ENCODE measurements around the gene HNRNPK.
"Not testable (repeated sequence)": the region's sequence is repeated elsewhere in the genome, so short reads cannot be mapped to it uniquely, and the experiment has no call there.

Gene HNRNPK

DNA sequence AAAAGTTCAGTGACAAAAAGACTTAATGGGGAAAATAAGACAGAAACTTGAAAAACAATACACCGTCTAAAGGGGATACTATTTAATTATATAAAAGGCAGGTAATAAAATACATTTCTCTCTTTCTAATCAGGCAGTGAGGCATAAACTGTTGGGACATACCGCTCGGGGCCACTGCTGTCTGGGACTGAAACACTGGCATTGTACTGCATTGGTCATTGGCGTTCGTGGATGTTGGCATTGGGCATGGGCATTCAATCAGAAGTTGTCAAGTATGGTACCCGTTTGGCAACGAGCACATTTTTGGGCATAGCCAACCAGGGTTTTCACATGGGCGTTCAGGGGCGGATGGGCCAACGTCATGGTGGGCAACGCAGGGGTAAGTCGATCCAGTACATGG is 4.7 kb downstream of the HNRNPK start:
- no peak for DNase-seq

DNA sequence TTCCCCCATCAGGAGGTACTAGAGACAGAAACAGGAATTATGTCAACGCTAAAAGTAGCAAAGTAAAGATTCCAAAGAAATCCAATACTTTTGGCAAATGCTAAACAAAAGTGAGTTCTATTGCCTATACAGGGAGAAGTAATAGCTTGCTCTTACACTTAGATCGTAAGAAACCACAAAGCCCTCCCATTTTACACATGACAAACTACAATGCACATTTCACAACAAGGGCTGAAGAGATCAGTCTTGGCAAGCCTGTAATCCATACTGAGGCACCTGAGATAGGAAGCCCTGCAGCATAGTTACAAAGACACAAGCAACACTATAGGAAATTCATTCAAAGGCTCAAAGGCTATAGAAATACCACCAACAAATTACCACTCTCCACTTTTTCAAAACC is 7.7 kb downstream of the HNRNPK start:
- DNase-seq = no peak

DNA sequence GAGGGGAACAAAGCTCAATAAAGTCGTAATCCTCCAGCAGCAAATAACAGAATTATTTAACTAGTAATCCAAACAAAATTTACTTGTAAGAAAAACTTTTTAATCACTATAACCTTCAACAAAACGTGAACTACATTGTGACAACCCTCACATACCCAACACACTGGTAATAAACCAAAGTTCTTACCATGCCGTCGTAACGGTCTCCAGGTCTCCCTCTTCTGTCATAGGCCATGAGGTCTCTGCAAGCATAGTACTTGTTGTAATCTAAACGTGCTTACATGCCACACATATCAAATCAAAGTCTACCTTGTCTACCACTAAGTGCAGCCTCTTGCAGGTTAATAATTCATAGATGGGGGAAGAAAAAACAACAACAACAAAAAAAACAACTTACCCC is 8.5 kb downstream of the HNRNPK start:
- no peak for DNase-seq

DNA sequence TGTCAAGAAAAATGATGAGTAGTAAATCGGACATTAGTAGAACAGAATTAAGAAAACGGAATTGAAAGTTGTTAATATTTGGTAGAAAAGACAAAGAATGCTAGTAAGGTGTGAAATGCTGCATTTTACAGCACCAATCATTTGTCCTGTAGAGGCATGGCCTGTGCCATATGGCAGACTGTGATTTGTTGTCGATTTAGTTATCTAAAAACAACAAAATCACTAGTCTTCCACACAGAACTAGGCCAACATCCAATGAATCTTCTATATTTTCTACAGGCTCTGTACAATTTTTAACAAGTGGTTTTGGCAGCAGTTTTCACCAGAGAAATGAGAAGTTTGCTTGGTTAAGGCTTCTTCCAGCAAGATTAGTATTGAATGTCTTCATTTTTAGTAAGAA is 10.4 kb downstream of the HNRNPK start:
- DNase-seq = no peak

DNA sequence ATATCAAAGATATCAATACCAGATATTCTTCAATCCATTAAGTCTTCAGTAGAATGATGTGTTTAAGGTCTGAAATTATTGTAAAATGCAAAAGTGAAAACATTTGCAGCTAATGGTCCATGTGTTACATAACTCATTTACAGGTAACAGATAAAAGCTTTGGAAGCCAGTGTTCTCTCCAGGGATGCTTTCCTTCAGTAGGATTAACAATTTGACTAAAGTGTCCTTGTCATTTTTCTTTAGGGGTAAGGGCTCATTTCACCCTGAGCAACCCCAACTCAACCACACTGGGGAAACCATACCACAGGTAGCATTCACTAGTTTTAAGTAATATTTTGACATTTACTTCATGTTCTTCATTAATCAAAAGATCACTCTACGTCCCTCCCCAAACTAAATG is 12.9 kb downstream of the HNRNPK start:
- DNase-seq = no peak

DNA sequence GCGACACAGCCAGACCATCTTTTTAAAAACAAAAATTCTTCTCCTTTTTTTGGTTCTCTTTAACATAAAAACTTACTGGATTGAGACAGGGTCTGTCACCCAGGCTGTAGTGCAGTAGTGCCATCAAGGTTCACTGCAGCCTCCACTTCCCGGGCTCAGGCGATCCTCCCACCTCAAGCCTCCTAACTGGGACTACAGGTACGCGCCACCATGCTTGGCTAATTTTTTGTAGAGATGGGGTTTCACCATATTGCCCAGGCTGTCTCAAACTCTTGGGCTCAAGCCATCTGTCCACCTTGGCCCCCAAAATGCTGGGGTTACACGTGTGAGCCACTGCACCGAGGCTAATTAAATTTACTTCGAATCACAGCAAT is 13.8 kb downstream of the HNRNPK start:
- no peak for DNase-seq

DNA sequence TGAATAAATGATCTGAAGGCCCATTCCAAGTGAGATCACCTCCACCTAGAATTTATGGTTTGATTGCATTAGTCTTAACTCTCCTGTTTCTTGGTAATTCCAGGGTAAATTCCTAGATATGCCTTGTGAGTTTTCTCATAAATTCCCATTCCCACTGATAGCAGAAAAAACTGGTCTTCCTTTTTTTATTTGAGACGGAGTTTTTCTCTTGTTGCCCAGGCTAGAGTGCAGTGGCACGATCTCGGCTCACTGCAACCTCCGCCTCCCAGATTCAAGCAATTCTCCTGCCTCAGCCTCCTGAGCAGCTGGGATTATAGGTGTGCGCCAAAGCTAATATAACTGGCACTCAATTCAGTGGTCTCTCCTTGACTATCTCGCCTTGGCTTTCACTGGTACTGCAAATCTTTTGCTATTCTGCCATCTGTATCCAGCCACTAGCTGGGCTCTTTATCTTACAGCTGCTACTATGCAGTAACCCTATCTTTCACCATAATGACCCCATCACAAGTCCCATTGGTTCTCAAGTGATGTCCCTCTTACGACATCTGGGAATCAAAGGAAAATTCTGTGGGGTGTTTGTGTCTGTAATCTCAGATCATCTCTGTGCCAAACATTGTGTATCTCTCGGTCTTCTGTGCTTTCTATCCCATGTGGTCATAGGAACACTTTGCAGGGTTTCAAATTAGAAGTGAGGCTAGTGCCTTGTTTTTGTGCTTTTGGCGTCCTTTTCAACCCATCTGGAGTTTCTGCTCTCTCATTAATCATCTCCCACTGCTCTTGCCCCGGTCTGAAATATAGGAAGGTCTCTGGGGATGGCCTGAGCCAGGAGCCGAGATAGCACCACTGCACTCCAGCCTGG is 14.4 kb downstream of the HNRNPK start:
- DNase-seq = no peak

DNA sequence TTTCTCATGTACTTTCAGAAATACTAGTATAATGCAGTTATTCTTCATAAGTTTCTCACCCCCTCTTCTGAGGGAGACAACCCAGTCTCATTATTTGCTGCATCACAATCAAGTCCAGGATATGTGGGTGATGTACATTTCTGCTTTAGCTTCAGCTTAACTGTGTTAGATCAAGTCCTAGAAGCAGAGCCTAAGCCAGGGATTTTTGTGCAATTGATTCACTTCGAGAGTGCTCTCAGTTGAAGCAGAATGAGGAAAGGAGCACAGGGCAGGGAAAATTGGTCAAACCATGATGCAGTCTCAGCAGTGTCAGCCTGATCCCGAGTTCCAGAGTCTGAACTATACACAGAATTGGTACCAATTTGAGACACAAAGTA is 15.1 kb downstream of the HNRNPK start:
- no peak for DNase-seq

DNA sequence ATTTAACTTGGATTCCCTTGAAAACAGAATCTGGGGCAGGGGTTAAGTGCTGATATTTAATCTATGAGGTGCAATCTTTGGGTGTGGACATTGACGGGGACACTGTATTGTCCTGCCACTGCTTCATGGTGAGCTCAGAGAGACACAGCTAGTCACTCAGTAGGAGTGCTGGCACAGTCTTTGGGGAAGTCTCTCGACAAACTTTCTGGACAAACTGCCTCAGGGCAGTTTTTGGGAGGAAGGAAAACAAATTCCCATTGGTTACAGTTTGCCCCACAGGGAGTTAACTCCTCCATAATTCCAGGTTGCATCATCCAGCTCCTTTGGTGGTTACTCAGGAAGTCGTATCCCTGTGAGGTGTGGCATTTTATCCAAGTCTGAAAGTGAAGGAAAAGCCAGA is 17.9 kb downstream of the HNRNPK start:
- no peak for DNase-seq

DNA sequence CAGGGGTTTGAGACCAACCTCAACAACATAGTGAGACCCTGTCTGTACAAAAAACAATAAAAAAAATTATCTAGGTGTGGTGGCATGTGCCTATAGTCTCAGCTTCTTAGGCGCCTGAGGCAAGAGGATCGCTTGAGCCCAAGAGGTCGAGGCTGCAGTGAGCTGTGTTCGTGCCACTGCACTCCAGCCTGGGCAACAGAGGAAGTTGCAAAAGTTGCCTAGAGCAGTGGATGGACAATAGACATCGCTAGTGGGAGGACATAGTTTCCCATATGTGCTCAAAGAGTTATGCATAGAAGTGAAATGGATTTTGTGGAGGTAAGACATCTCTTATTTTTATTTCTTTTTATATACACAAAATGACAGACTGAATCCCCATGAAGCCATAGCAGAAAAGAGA is 19.0 kb downstream of the HNRNPK start:
- DNase-seq = no peak

DNA sequence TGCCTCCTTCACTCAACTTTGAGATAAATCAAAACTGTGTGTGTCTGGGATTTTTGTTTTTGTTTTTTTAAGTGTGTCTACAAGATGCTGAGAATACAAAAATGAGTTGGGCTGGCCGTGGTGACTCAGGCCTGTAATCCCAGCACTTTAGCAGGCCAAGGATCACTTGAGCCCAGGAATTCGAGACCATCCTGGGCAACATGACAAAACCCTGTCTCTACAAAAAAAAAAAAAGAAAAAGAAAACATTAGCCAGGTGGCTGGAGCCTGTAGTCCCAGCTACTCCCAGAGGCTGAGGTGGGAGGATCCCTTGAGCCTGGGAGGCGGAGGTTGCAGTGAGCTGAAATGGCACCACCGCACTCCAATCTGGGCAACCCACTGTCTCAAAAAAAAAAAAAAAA is 21.0 kb downstream of the HNRNPK start:
- no peak for DNase-seq

DNA sequence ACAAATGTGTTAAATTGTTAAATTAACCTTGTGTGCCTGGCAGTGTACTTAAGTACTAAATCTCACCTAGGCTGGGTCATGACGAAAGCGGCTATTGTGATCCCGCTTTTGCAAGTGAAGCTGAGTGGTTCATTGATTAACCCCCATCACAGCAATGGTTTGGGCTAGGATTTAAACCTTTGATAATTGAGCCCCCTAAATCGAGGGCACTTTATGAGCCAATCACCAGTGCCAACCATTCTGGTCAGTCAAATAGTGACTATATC is 22.8 kb downstream of the HNRNPK start:
- no peak for DNase-seq

DNA sequence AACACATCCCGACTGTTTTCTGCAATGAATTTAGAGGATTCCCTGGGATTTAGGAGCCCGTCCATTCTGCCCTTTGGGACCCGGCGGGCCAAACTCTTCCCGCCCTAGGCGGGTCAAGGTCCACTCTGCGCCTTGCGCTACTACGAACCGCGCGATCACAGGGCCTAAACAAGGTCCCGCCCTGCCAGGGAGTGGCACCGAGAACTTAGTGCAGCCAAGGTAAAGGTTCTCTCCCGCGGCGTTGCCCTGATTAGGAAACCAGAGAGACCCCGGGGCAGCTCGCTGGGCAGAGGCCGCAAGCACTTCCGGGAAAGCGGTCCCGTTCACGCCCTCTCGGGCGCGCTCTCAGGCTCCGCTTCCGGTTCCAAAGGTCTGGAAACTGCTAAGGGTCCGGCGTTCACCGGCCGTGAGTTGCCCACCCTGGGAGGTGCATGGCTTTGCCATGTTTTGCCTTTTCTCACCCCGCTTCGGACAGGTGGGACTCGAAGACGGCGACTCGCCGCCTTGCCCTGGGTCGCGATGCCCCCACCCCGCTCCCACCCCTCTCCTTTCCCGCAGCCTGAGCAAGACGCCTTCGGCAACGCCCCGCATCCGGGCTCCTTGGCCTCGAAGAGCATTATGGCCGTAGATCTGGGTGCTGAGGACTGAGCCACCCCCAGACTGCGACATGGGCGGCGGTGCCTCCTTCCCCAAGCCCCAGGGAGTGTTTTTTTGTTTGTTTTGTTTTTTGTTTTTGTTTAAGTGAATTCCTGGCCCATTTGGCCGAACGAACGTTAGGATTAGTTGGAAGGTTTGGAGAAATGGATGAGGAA is 23.4 kb downstream of the HNRNPK start:
- no peak for DNase-seq

DNA sequence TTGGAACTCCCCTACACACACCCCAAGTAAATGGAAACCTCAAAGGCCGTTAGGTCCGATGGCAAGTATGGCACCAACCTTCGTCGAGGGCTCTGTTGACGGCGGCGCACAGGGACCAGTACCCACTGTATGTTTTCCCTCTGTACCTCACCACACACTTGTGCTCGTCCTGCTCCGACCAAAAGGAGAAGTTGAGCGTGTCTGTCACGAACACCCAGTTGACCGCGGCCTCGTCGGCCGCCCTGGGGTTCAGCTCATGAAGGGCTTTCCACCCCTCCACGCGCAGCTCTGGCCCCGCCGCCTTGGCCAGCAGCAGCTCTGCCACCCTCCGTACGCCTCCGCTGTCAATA is 24.0 kb downstream of the HNRNPK start:
- DNase-seq = no peak

DNA sequence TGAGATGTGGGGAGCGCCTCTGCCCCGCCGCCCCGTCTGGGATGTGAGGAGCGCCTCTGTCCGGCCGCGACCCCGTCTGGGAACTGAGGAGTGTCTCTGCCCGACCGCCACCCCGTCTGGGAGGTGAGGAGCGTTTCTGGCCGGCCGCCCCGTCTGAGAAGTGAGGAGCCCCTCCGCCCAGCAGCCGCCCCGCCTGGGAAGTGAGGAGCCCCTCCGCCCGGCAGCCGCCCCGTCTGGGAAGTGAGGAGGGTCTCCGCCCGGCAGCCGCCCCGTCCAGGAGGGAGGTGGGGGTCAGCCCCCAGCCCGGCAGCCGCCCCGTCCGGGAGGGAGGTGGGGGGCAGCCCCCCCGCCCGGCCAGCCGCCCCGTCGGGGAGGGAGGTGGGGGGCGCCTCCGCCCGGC is 31.9 kb downstream of the HNRNPK start:
- DNase-seq = not testable (repeated sequence)

DNA sequence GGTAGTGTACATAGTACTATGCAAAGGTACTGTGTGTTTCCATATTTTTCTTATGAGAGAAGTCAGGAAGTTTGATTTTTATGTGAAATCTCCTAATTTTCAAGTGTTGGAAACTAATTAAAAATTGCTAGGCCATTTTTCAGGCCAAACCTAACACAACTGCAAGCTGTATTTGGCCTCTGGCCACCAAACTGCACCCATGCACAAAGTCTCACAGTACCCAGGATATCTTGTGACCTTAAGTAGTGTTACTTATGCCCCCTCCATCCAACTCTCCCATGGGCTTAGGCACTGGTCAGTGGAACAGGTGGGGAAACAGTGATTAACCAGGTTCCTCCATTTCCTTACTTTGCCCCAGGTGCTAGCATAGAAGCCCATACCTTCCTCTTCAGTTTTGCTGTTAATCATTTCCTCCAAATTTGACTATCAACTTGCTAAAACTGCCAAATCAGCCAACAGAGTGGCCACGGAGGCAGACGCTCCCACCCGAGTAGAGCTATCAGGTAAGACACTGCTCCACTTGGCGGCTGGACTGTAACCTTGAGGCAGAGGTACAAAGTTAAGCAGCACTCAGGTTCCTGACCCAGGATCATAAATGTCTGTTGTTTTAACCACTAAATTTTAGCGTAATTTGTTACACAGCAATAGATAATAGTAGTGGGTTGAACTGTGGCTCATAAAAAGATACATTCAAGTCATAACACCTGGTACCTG is 39.3 kb downstream of the HNRNPK start:
- DNase-seq = no peak

DNA sequence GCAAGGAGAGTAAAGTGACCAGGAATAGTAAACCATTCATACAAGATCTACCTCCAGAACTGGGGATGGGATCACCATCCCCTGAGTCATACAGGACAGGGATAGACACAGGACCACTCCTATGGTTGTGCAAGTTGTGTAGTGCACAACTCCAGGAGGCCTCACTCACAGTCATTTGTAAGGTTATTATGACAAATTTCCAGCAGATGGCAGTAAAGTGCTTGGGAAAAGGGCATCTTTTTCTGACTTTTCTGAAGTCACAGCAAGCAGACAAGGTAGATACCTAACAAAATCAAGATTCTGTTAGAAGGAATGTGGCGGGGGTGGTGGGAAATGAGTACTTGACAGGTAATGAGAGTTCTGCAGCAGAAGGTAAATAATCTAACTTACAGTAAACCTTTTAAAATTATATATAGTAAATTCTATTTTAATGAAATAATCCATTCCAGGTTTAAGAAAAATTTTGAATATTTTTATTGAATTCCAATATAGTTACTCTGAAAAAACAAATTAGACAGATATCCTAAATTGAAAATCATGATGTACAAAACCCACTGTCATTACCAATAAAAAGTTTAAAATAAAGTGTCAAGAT is 42.1 kb downstream of the HNRNPK start:
- no peak for DNase-seq

DNA sequence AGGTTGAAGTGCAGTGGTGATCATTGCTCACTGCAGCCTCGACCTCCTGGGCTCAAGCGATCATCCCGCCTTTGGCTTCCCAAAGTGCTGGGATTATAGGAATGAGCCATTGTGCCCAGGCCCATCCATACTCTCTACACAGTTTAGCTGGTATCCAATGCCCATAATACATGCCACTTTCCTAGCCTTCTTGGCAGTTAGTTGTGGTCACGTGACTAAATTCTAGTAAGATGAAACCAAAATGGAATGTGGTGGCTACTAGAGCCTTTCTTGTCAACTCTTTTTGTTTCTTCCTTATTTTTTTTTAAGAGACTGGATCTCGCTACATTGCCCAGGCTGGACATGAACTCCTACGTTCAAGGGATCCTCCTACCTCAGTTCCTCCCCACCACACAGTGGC is 43.5 kb downstream of the HNRNPK start:
- no peak for DNase-seq

DNA sequence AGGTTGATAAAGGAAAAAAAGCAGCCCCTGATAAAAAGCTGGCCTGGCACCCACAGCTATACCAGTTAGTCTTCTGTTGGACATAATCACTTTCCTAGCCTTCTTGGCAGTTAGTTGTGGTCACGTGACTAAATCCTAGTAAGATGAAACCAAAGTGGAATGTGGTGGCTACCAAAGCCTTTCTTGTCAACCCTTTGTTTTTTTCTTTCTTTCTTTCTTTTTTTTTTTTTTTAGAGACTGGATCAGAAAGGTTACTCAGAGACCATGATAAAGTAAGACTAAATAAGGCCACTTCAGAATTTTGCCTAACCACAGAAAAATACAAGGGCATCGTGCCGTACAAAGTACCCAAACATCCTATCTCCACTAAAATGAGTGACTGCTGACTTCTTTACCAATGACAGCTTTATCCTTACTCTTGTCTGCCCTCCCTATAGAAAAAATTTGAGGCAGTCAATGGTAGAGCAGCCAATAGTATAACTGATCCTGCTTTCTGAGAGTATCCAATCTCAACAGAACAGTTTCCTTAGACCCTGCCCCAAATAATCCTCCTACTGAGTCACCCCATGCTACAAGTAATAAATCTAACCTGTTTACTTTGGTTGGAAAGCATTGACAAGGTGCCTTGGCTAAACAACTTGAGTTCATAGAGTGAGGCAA is 44.6 kb downstream of the HNRNPK start:
- DNase-seq = no peak

DNA sequence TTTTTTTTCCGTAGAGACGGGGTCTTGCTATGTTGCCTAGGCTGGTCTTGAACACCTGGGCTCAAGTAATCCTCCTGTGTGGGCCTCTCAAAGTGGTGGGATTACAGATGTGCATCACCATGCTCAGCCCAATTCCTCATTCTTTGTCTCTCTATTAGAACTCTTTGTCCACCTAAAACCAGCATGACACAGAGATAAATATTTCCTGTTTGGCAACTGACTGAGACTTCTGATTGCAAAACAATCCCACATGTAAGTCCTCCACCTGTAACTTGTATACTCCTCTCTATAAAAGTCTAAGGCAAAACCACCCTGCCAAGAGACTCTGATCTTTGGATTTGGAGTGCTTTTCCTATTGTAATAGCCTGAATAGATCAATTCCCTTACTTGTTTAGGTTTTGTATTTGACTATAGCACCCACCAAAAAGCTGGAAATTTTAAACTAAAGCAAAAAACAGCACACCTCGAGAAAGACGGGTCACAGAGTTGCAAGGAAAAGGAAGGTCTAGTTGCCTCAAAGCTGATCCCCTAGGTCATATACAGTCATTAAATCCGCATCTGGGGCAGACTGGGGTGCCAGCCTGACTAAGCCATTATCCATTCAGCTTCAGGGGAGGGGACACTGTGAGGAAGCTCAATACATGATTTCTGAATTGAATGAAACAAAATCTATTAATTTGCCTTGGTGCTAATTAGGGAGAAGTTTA is 45.3 kb downstream of the HNRNPK start:
- DNase-seq = no peak

DNA sequence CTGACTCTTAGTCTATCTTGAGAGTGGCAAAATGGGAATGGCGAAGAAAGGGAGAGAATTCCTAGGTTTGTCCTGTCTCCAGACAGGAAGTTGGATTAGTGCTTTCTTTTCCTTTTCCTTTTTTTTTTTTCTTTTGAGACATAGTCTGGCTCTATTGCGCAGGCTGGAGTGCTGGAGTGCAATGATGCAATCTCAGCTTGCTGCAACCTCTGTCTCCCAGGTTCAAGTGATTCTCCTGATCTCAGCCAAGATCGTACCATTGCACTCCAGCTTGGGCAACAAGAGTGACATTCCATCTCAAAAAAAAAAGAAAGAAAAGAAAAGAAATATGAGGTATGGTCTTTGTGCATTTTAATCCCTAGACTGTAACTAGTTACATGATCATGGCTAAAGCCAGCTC is 46.2 kb downstream of the HNRNPK start:
- no peak for DNase-seq

DNA sequence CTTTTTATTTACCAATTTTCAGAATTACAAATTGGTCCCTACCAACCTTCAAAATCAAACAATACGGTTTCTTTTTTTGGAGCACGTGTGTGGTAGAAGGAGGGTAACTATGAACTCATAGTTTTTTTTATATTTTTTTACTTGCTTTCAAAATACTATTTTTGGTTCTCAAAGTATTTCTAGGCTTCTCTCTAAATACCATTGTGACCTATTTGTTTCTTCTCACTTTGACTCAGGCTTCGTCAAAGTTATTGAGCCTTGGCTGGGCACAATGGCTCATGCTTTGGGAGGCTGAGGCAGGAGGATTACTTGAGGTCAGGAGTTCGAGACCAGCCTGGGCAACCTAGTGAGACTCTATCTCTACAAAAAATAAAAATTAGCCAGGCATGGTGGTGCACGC is 47.2 kb downstream of the HNRNPK start:
- DNase-seq = no peak

DNA sequence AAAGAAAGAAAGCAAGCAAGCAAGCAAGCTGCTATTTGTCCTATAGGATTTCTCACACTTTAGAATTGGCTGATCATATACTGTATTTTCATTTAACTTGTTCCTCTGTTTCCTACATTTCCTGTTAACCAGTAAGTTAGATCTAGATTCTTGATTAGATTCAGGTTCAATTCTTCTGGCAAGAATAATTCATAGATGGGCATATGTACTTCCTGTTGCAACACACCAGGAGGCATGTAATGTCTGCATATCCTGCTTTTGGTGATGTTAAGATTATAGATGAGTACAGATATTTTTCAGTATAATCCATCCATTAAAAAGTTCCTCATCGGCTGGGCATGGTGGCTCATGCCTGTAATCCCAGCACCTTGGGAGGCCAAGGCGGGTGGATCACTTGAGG is 48.0 kb downstream of the HNRNPK start:
- DNase-seq = no peak
